HL-60 (cell line): ENCODE results near the gene SPACA6.
"Not testable (repeated sequence)": the region's sequence is repeated elsewhere in the genome, so short reads cannot be mapped to it uniquely, and the experiment has no call there.

ENCODE experiments used
- GABPA ChIP-seq: IDR thresholded peaks from 2 replicates; pipeline ENCODE4 v1.6.1; 2012; ENCODE audit warnings: low read depth
- POLR2AphosphoS5 ChIP-seq: IDR thresholded peaks from 2 replicates; pipeline ENCODE4 v1.6.1; 2012; ENCODE audit warnings: low read depth
- SPI1 ChIP-seq: IDR thresholded peaks from 2 replicates; pipeline ENCODE4 v1.6.1; 2012; ENCODE audit warnings: low read depth, mild to moderate bottlenecking, borderline replicate concordance
- TF ChIP-seq, protein P1 (sequence below): IDR thresholded peaks from one replicate; pipeline ENCODE4 v1.5.1; 2011; ENCODE audit warnings: low read length, control low read depth, inconsistent platforms; ENCODE audit not compliant: insufficient read depth
- TF ChIP-seq, protein P2 (sequence below): IDR thresholded peaks from 2 replicates; pipeline ENCODE4 v1.6.1; 2012; ENCODE audit warnings: low read depth; ENCODE audit not compliant: insufficient replicate concordance

DNA sequence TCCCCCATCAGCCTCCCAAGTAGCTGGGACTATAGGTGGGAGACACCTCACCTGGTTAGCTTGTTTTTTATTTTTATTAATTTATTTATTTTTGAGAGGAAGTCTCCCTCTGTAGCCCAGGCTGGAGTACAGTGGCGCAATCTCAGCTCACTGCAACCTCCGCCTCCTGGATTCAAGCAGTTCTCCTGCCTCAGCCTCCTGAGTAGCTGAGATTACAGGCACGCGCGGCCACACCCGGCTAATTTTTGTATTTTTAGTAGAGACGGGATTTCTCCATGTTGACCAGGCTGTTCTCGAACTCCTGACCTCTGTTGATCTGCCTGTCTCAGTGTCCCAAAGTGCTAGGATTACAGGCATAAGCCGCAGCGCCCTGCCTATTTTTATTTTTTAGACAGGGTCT lies 45.4 kb downstream of the SPACA6 start:
- not testable (repeated sequence) for TF ChIP-seq POLR2AphosphoS5, SPI1, GABPA
- TF ChIP-seq, protein P1, sequence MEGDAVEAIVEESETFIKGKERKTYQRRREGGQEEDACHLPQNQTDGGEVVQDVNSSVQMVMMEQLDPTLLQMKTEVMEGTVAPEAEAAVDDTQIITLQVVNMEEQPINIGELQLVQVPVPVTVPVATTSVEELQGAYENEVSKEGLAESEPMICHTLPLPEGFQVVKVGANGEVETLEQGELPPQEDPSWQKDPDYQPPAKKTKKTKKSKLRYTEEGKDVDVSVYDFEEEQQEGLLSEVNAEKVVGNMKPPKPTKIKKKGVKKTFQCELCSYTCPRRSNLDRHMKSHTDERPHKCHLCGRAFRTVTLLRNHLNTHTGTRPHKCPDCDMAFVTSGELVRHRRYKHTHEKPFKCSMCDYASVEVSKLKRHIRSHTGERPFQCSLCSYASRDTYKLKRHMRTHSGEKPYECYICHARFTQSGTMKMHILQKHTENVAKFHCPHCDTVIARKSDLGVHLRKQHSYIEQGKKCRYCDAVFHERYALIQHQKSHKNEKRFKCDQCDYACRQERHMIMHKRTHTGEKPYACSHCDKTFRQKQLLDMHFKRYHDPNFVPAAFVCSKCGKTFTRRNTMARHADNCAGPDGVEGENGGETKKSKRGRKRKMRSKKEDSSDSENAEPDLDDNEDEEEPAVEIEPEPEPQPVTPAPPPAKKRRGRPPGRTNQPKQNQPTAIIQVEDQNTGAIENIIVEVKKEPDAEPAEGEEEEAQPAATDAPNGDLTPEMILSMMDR: not testable (repeated sequence)
- TF ChIP-seq, protein P2, sequence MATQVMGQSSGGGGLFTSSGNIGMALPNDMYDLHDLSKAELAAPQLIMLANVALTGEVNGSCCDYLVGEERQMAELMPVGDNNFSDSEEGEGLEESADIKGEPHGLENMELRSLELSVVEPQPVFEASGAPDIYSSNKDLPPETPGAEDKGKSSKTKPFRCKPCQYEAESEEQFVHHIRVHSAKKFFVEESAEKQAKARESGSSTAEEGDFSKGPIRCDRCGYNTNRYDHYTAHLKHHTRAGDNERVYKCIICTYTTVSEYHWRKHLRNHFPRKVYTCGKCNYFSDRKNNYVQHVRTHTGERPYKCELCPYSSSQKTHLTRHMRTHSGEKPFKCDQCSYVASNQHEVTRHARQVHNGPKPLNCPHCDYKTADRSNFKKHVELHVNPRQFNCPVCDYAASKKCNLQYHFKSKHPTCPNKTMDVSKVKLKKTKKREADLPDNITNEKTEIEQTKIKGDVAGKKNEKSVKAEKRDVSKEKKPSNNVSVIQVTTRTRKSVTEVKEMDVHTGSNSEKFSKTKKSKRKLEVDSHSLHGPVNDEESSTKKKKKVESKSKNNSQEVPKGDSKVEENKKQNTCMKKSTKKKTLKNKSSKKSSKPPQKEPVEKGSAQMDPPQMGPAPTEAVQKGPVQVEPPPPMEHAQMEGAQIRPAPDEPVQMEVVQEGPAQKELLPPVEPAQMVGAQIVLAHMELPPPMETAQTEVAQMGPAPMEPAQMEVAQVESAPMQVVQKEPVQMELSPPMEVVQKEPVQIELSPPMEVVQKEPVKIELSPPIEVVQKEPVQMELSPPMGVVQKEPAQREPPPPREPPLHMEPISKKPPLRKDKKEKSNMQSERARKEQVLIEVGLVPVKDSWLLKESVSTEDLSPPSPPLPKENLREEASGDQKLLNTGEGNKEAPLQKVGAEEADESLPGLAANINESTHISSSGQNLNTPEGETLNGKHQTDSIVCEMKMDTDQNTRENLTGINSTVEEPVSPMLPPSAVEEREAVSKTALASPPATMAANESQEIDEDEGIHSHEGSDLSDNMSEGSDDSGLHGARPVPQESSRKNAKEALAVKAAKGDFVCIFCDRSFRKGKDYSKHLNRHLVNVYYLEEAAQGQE: not testable (repeated sequence)
